NCI-H226 (cell line): ENCODE results near the gene LUZP2.
"Not testable (repeated sequence)": the region's sequence is repeated elsewhere in the genome, so short reads cannot be mapped to it uniquely, and the experiment has no call there.

Experiments
- DNase-seq: peaks from one replicate; pipeline ENCODE4 v3.0.0-alpha.2; 2015

Gene LUZP2

GRCh38 chr11:24934733-24935439 is 438.0 kb downstream of the LUZP2 start:
- no peak for DNase-seq

GRCh38 chr11:24944891-24945290 is 448.0 kb downstream of the LUZP2 start:
- no peak for DNase-seq

- no peak for DNase-seq
Observed at GRCh38 chr11:24949406-24949805, 452.6 kb downstream of the LUZP2 start.

- peak; percentile 37 for DNase-seq
Observed at GRCh38 chr11:24963852-24964251, 467.0 kb downstream of the LUZP2 start.

- no peak for DNase-seq
Observed at GRCh38 chr11:24965748-24966147, 468.9 kb downstream of the LUZP2 start.

GRCh38 chr11:24993903-24994302 is 497.1 kb downstream of the LUZP2 start:
- DNase-seq = not testable (repeated sequence)

GRCh38 chr11:24999929-25000328 is 503.1 kb downstream of the LUZP2 start:
- not testable (repeated sequence) for DNase-seq

- DNase-seq = no peak
Observed at GRCh38 chr11:25037431-25037830, 540.6 kb downstream of the LUZP2 start.

GRCh38 chr11:25038131-25038530 is 541.3 kb downstream of the LUZP2 start:
- DNase-seq = peak; percentile 5

GRCh38 chr11:25039165-25039564 is 542.3 kb downstream of the LUZP2 start:
- DNase-seq = no peak

- DNase-seq = no peak
Observed at GRCh38 chr11:25048632-25049031, 551.8 kb downstream of the LUZP2 start.

GRCh38 chr11:25052844-25053243 is 556.0 kb downstream of the LUZP2 start:
- DNase-seq = no peak

GRCh38 chr11:25057861-25058260 is 561.0 kb downstream of the LUZP2 start:
- DNase-seq = no peak

GRCh38 chr11:25065746-25066145 is 568.9 kb downstream of the LUZP2 start:
- DNase-seq = peak; percentile 59

- no peak for DNase-seq
Observed at GRCh38 chr11:25066706-25067105, 569.9 kb downstream of the LUZP2 start.

- DNase-seq = no peak
Observed at GRCh38 chr11:25068451-25068850, 571.6 kb downstream of the LUZP2 start.

- DNase-seq = no peak
Observed at GRCh38 chr11:25094085-25094802, 597.4 kb downstream of the LUZP2 start.

- no peak for DNase-seq
Observed at GRCh38 chr11:25119416-25119815, 622.6 kb downstream of the LUZP2 start.
